ENCODE measurements around the gene IL13RA1. TPM values are rescaled to one million over a fixed set of nuclear protein-coding genes. Genes with fewer than 3 reads are reported as not detected.

Gene IL13RA1
- total RNA-seq, 1 donor from 2014 or later: 78.7 TPM

DNA sequence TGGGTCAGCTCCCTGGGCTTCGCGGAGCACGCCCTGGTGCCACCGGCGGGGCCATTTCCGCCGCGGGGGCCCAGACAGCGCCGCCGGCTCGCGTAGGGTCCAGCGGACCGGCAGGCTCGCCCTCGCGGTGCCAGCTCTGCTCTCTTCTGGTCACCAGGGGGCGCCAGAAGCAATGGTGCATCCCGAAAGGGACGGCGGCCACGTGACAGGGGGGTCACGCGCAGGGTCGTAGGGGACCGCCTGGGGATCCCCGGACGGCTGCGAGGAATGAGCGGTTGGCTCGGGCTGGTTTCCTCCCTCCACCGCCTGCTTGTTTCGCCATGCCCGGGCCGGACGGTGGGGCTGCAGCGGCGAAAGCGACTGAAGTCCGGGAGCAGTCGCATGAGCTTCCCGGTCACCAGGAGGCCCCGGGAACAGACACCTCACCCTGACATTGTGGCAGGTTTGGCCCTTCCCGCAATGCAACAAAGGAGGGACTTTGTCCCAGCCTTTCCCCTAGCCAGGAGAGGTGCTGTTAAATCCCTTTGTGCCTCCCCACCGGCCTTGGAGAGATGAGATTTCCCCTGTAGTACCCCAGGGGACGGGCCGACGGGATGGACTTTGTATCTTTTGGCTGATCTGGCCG is 112.0 kb downstream of the IL13RA1 start:
- Mint-ChIP-seq H3K27me3 (ENCODE audit: unreplicated experiment) (peaks cover 5% of the 10 kb centered on the region), H3K9me3 (ENCODE audit: unreplicated experiment) (peaks cover 8% of the 10 kb centered on the region), H3K4me1 (ENCODE audit: unreplicated experiment) (no peaks in the 10 kb centered on the region), H3K4me3 (ENCODE audit: unreplicated experiment) (peak overlapping the region; percentile 50), H3K27ac (ENCODE audit: unreplicated experiment) (no peak overlapping the region), H3K36me3 (ENCODE audit: unreplicated experiment) (no peaks in the 10 kb centered on the region)
- DNase-seq (ENCODE audit: extremely low spot score, unreplicated experiment): peak; percentile 90
- TF ChIP-seq, protein P1, sequence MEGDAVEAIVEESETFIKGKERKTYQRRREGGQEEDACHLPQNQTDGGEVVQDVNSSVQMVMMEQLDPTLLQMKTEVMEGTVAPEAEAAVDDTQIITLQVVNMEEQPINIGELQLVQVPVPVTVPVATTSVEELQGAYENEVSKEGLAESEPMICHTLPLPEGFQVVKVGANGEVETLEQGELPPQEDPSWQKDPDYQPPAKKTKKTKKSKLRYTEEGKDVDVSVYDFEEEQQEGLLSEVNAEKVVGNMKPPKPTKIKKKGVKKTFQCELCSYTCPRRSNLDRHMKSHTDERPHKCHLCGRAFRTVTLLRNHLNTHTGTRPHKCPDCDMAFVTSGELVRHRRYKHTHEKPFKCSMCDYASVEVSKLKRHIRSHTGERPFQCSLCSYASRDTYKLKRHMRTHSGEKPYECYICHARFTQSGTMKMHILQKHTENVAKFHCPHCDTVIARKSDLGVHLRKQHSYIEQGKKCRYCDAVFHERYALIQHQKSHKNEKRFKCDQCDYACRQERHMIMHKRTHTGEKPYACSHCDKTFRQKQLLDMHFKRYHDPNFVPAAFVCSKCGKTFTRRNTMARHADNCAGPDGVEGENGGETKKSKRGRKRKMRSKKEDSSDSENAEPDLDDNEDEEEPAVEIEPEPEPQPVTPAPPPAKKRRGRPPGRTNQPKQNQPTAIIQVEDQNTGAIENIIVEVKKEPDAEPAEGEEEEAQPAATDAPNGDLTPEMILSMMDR (IDR thresholded peaks at IDR 0.05): peak; percentile 74

Other genes with a start within 250 kb of the IL13RA1 start
- 24.8 and 27.2 TPM in 2 replicates for gene DOCK11, start 231.8 kb upstream of the IL13RA1 start, total RNA-seq
- 0.16 TPM in 1 of 2 replicates, not detected in the other for gene ZCCHC12, start 96.2 kb downstream of the IL13RA1 start, total RNA-seq
- gene LONRF3, start 247.0 kb downstream of the IL13RA1 start, total RNA-seq: not detected in 2 replicates